Measurements from ENCODE around the gene LARGE1.

Gene LARGE1

GRCh38 chr22:33429281-33429680 is 491.0 kb downstream of the LARGE1 start:
- TF ChIP-seq, protein P1, sequence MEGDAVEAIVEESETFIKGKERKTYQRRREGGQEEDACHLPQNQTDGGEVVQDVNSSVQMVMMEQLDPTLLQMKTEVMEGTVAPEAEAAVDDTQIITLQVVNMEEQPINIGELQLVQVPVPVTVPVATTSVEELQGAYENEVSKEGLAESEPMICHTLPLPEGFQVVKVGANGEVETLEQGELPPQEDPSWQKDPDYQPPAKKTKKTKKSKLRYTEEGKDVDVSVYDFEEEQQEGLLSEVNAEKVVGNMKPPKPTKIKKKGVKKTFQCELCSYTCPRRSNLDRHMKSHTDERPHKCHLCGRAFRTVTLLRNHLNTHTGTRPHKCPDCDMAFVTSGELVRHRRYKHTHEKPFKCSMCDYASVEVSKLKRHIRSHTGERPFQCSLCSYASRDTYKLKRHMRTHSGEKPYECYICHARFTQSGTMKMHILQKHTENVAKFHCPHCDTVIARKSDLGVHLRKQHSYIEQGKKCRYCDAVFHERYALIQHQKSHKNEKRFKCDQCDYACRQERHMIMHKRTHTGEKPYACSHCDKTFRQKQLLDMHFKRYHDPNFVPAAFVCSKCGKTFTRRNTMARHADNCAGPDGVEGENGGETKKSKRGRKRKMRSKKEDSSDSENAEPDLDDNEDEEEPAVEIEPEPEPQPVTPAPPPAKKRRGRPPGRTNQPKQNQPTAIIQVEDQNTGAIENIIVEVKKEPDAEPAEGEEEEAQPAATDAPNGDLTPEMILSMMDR (IDR thresholded peaks at IDR 0.05; ENCODE audit: low read depth, low read length) = no peak
- H3K4me3 ChIP-seq (ENCODE audit: low read depth, low read length) = no peak overlapping the region
- in situ Hi-C loops (cut with HindIII; ENCODE audit: low sequenced_read_pairs) = no loop called here
- no peak for DNase-seq (ENCODE audit: low read depth, low spot score)

GRCh38 chr22:33427461-33427860 is 492.8 kb downstream of the LARGE1 start:
- DNase-seq (ENCODE audit: low read depth, low spot score) = peak; percentile 26
- TF ChIP-seq, protein P1 (IDR thresholded peaks at IDR 0.05; ENCODE audit: low read depth, low read length) = no peak
- no peak overlapping the region for H3K4me3 ChIP-seq (ENCODE audit: low read depth, low read length)
- in situ Hi-C loops (cut with HindIII; ENCODE audit: low sequenced_read_pairs) = no loop called here

DNA sequence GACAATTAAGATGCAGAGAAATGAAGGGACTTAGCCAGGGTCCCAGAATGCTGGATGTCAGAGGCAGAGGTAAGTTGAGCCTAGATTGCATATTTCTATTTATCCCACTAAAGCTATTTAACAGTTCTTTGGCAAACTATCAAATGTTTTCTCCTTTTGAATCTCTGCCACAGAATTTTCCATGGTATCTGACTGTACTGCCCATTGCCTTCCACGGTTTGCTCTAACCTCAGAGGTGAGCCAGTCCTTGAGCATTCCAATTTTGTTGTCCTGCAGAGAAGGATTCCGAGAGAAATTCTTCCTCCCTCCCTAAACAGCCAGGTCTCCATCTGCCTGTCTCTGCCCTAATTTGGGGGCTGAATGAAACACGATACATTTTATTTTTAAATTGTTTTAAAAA is 493.8 kb downstream of the LARGE1 start:
- peak; percentile 2 for DNase-seq (ENCODE audit: low read depth, low spot score)
- TF ChIP-seq, protein P1 (IDR thresholded peaks at IDR 0.05; ENCODE audit: low read depth, low read length) = no peak
- in situ Hi-C loops (cut with HindIII; ENCODE audit: low sequenced_read_pairs) = no loop called here
- H3K4me3 ChIP-seq (ENCODE audit: low read depth, low read length) = no peak overlapping the region

DNA sequence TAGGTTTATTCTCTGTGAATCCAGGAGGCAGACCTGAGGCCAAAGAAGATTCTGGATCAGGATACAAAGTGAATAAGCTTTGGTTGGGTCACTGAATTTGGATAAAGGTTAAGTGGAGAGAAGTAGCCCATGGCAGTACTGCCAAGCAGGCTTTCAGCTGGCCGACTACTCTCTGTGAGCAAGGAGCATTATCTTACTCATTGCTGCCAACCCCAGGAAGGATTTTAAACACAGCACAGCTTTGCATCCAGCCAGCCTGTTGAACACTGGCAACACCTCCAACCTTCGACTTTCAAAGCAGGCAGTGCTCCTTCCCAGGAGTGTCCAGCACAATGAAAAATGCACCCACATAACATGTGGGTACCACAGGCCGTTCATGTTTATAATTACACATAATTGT is 498.4 kb downstream of the LARGE1 start:
- no peak overlapping the region for H3K4me3 ChIP-seq (ENCODE audit: low read depth, low read length)
- in situ Hi-C loops (cut with HindIII; ENCODE audit: low sequenced_read_pairs) = no loop called here
- no peak for DNase-seq (ENCODE audit: low read depth, low spot score)
- TF ChIP-seq, protein P1 (IDR thresholded peaks at IDR 0.05; ENCODE audit: low read depth, low read length) = no peak

DNA sequence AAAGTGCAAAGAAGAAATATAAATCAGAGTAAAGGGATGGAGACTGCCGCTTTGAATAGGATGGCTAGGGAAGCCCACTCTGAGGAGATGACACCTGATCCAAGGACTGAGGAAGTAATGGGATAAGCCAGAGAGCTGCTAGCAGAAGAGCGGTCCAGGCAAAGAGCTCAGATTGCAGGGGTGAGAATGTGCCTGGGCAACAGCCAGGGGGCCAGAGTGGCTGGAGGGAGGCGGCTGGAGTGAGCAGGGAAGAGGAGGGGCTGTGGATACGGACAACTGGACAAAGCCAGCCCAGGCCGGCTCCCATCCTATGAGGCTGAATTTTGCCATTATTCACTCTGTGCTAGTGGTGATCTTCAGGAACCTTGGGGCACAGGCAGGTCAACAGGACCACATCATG is 501.8 kb downstream of the LARGE1 start:
- no peak overlapping the region for H3K4me3 ChIP-seq (ENCODE audit: low read depth, low read length)
- in situ Hi-C loops (cut with HindIII; ENCODE audit: low sequenced_read_pairs) = no loop called here
- no peak for DNase-seq (ENCODE audit: low read depth, low spot score)
- TF ChIP-seq, protein P1 (IDR thresholded peaks at IDR 0.05; ENCODE audit: low read depth, low read length) = no peak

- in situ Hi-C loops (cut with HindIII; ENCODE audit: low sequenced_read_pairs) = no loop called here
- TF ChIP-seq, protein P1 (IDR thresholded peaks at IDR 0.05; ENCODE audit: low read depth, low read length) = no peak
- no peak overlapping the region for H3K4me3 ChIP-seq (ENCODE audit: low read depth, low read length)
- no peak for DNase-seq (ENCODE audit: low read depth, low spot score)
These were observed 504.9 kb downstream of the LARGE1 start for GRCh38 chr22:33415401-33415800.

- in situ Hi-C loops (cut with HindIII; ENCODE audit: low sequenced_read_pairs) = no loop called here
- no peak overlapping the region for H3K4me3 ChIP-seq (ENCODE audit: low read depth, low read length)
- no peak for DNase-seq (ENCODE audit: low read depth, low spot score)
- TF ChIP-seq, protein P1 (IDR thresholded peaks at IDR 0.05; ENCODE audit: low read depth, low read length) = no peak
These were observed 511.2 kb downstream of the LARGE1 start for GRCh38 chr22:33409079-33409478.

Data from astrocyte of the spinal cord (primary cell).